HCT116 (cell line): Measurements from ENCODE around the gene CCHCR1. TPM values are rescaled to one million over a fixed set of nuclear protein-coding genes. Genes with fewer than 3 reads are reported as not detected.
A peak's percentile ranks its signal among the peaks of the same experiment; 100 is the strongest.

ENCODE experiments used
- ATAC-seq: fragments of 200-7000 bp; cut with Tn5 transposase; 2 replicates; pipeline ENCODE4 v1.9.1; 2020; ENCODE audit warnings: mild to moderate bottlenecking, moderate library complexity
- BruUV-seq: library from RNA; stranded (reverse); fragments of 400-500 nt; replicated peaks from 2 replicates; lab custom pipeline; 2021; lab: Mats Ljungman, UMichigan
- CTCF ChIA-PET: fragments of 300-600 bp; sonication (Branson Sonifier 250); formaldehyde crosslinking; loops from one replicate; lab custom pipeline; 2021; ENCODE audit warnings: antibody characterized with exemption; lab: Charles Lee
- POLR2A ChIA-PET: fragments of 300-600, 350-600 bp; sonication (Branson Sonifier 250); formaldehyde crosslinking; loops from one replicate; lab custom pipeline; 2021; ENCODE audit warnings: antibody characterized with exemption; lab: Charles Lee
- RAD21 ChIA-PET, 2 experiments: fragments of 300-600 bp; sonication (Branson Sonifier 250); formaldehyde crosslinking; loops; one replicate each; lab custom pipeline; 2023; ENCODE audit warnings: low total read pairs in 2 of 2; ENCODE audit not compliant: uncharacterized antibody in 2 of 2, unreplicated experiment in 2 of 2, low non-redundant PET in 1 of 2; lab: Charles Lee
- DNase-seq: peaks from one replicate; pipeline ENCODE4 v3.0.0-alpha.2; 2010; ENCODE audit warnings: low read depth, low spot score
- H2AFZ ChIP-seq: fragments of 200-600 bp; shearing (Covaris generic), sonication (generic); 2 replicates; pipeline ENCODE4 v1.6.1; 2017; ENCODE audit warnings: low read depth, mixed run types, mixed read lengths, antibody characterized with exemption, low read length; ENCODE audit not compliant: poor library complexity, severe bottlenecking
- H3K27ac ChIP-seq: 2 replicates; pipeline ENCODE4 v1.5.1; 2012; ENCODE audit warnings: low read depth, low read length
- H3K27me3 ChIP-seq: fragments of 200-600 bp; sonication (generic); 2 replicates; pipeline ENCODE4 v1.6.1; 2016; ENCODE audit warnings: mixed run types, low read length, mixed read lengths; ENCODE audit not compliant: insufficient read depth
- H3K36me3 ChIP-seq, 2 experiments: fragments of 200-500 bp in 1 of 2; fragments of 200-600 bp in 1 of 2; sonication (Bioruptor generic) in 1 of 2; sonication (generic) in 1 of 2; 2 replicates each; pipeline versions ENCODE4 v1.5.1 to v1.6.1; 2014 to 2016; ENCODE audit warnings: low read length in 2 of 2, inconsistent platforms in 1 of 2, mixed read lengths in 1 of 2, mixed run types in 1 of 2; ENCODE audit not compliant: insufficient read depth in 2 of 2, control insufficient read depth in 1 of 2
- H3K4me1 ChIP-seq, 2 experiments: fragments of 200-600 bp in 1 of 2; sonication (generic) in 1 of 2; 2 replicates each; pipeline versions ENCODE4 v1.5.1 to v1.6.1; 2012 to 2017; ENCODE audit warnings: low read length in 2 of 2, inconsistent platforms in 1 of 2, mild to moderate bottlenecking in 1 of 2, mixed read lengths in 1 of 2, mixed run types in 1 of 2, moderate library complexity in 1 of 2; ENCODE audit not compliant: insufficient read depth in 2 of 2, control insufficient read depth in 1 of 2
- H3K4me2 ChIP-seq: fragments of 200-600 bp; sonication (generic); 2 replicates; pipeline ENCODE4 v1.6.1; 2017; ENCODE audit warnings: mixed run types, low read length, mixed read lengths
- H3K4me3 ChIP-seq, 2 experiments: fragments of 200-600 bp in 1 of 2; sonication (generic) in 1 of 2; replicated peaks in 1 of 2; 2 replicates each; pipeline ENCODE4 v1.5.1; 2011 to 2016; ENCODE audit warnings: low read length in 2 of 2, control low read depth in 1 of 2, low read depth in 1 of 2, mild to moderate bottlenecking in 1 of 2, mixed read lengths in 1 of 2, mixed run types in 1 of 2
- H3K79me2 ChIP-seq: fragments of 200-600 bp; sonication (generic); 2 replicates; pipeline ENCODE4 v1.6.1; 2017; ENCODE audit warnings: mild to moderate bottlenecking, mixed run types, low read length, moderate library complexity, mixed read lengths; ENCODE audit not compliant: insufficient read depth
- H3K9ac ChIP-seq: fragments of 200-600 bp; sonication (generic); 2 replicates; pipeline ENCODE4 v1.6.1; 2016; ENCODE audit warnings: low read length, mixed read lengths
- H3K9me2 ChIP-seq: fragments of 200-600 bp; sonication (generic), shearing (Covaris generic); 2 replicates; pipeline ENCODE4 v1.6.1; 2017; ENCODE audit warnings: mixed run types, mild to moderate bottlenecking, moderate library complexity; ENCODE audit not compliant: insufficient read depth
- H3K9me3 ChIP-seq, 2 experiments: fragments of 200-500 bp in 1 of 2; fragments of 200-600 bp in 1 of 2; sonication (Bioruptor generic) in 1 of 2; sonication (generic) in 1 of 2; 2 replicates each; pipeline ENCODE4 v1.6.1; 2014 to 2017; ENCODE audit warnings: low read length in 2 of 2, mixed read lengths in 2 of 2, inconsistent platforms in 1 of 2, low read depth in 1 of 2, mild to moderate bottlenecking in 1 of 2, mixed run types in 1 of 2, moderate library complexity in 1 of 2; ENCODE audit not compliant: control insufficient read depth in 1 of 2, insufficient read depth in 1 of 2
- H4K20me1 ChIP-seq: fragments of 200-600 bp; sonication (generic), shearing (Covaris generic); 2 replicates; pipeline ENCODE4 v1.6.1; 2017; ENCODE audit warnings: mixed run types, mild to moderate bottlenecking, moderate library complexity; ENCODE audit not compliant: insufficient read depth
- EZH2phosphoT487 ChIP-seq: fragments of 200-600 bp; IDR thresholded peaks from 2 replicates; pipeline ENCODE4 v1.6.1; 2018; ENCODE audit warnings: antibody characterized with exemption, borderline replicate concordance
- JUND ChIP-seq: IDR thresholded peaks from 2 replicates; pipeline ENCODE4 v1.6.1; 2012
- REST ChIP-seq: IDR thresholded peaks from 2 replicates; pipeline ENCODE4 v1.6.1; 2012; ENCODE audit warnings: low read depth
- SIN3A ChIP-seq: IDR thresholded peaks from 2 replicates; pipeline ENCODE4 v1.6.1; 2012; ENCODE audit warnings: low read depth
- ZNF274 ChIP-seq: fragments of 200-500 bp; sonication (Bioruptor generic); IDR thresholded peaks from 2 replicates; pipeline ENCODE4 v1.6.1; 2014; ENCODE audit warnings: mild to moderate bottlenecking, low read depth, low read length, inconsistent platforms
- intact Hi-C: fragments of 100-400 bp; cut with micrococcal nuclease; formaldehyde crosslinking; loops from 2 replicates; pipeline ENCODE4 v1.10.0; 2022
- total RNA-seq: library from RNA; stranded (reverse); gene quantifications from one replicate; pipeline ENCODE4 v1.2.1, GENCODE V29; 2021; ENCODE audit not compliant: unreplicated experiment
- TF ChIP-seq, protein P1 (sequence below): IDR thresholded peaks from 2 replicates; pipeline ENCODE4 v1.6.1; 2012

Gene CCHCR1
- total RNA-seq, 1 experiment from 2014 or later = 40.7 TPM

- no peaks in the 10 kb centered on the region for H4K20me1 ChIP-seq
- no peaks in the 10 kb centered on the region for H3K9me3 ChIP-seq
- no peaks in the 10 kb centered on the region for H3K9me2 ChIP-seq
- RAD21 ChIA-PET = interaction anchor here in 1 of 2 experiments (0.6 to 0.7 kb wide), 2 partner anchors 22 to 66 kb away, joined by 3 read pairs; no protein-coding TSS in a partner anchor
- H3K4me1 ChIP-seq = peaks cover 41 to 61% of the 10 kb centered on the region in 2 experiments
- peak overlapping the region; percentile 40; the same call in 1 of the 2 replicates for H3K9ac ChIP-seq
- 0 out of 4 replicates have a peak overlapping the region, but pooled peaks of 1 of the 2 experiments have one; percentile 23 for H3K4me3 ChIP-seq
- intact Hi-C loops = no loop called here
- DNase-seq (no peak), ATAC-seq (no peak)
- no TSS peak for BruUV-seq
- H2AFZ ChIP-seq = no peak overlapping the region
- no peaks in the 10 kb centered on the region for H3K36me3 ChIP-seq
- CTCF ChIA-PET = interaction anchor here (1.1 to 1.3 kb wide), 3 partner anchors 11 to 241 kb away, joined by 3 read pairs; partner anchors contain the start of gene PSORS1C1
- no peak overlapping the region for H3K27ac ChIP-seq
- H3K79me2 ChIP-seq = no peaks in the 10 kb centered on the region
- POLR2A ChIA-PET = interaction anchor here (1.4 to 1.6 kb wide), 2 partner anchors 9 to 11 kb away, joined by 4 to 5 read pairs; partner anchors contain the start of gene PSORS1C1
- no peaks in the 10 kb centered on the region for H3K27me3 ChIP-seq
- H3K4me2 ChIP-seq = peak overlapping the region; percentile 70
- TF ChIP-seq JUND (no peak), ZNF274 (no peak), SIN3A (no peak), EZH2phosphoT487 (no peak), REST (no peak)
- TF ChIP-seq, protein P1, sequence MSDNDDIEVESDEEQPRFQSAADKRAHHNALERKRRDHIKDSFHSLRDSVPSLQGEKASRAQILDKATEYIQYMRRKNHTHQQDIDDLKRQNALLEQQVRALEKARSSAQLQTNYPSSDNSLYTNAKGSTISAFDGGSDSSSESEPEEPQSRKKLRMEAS = no peak
- TF ChIP-seq, all 23 proteins: peak for 0
Observed at GRCh38 chr6:31125586-31126363, 31.8 kb downstream of the CCHCR1 start.
